Hepatic stellate cell (primary cell): ENCODE measurements around the gene AGPAT2.

Experiments used
- DNase-seq: peaks from one replicate; pipeline ENCODE4 v3.0.0; 2011; ENCODE audit warnings: low spot score

AGPAT2 gene

GRCh38 chr9:136687721-136688223, 515 bp upstream of the AGPAT2 start:
- DNase-seq, result no peak

GRCh38 chr9:136686534-136686793, 793 bp downstream of the AGPAT2 start:
- DNase-seq, result no peak

GRCh38 chr9:136685790-136686533, 1.3 kb downstream of the AGPAT2 start:
- peak; percentile 67 for DNase-seq

GRCh38 chr9:136685216-136685615, 2.0 kb downstream of the AGPAT2 start:
- DNase-seq, result no peak

- DNase-seq, result no peak
Measured at GRCh38 chr9:136684799-136685198, 2.5 kb downstream of the AGPAT2 start.

GRCh38 chr9:136684339-136684738, 2.9 kb downstream of the AGPAT2 start:
- no peak for DNase-seq

- DNase-seq, result no peak
Measured at GRCh38 chr9:136683755-136684154, 3.5 kb downstream of the AGPAT2 start.

GRCh38 chr9:136683173-136683745, 4.0 kb downstream of the AGPAT2 start:
- no peak for DNase-seq

GRCh38 chr9:136682710-136683109, 4.5 kb downstream of the AGPAT2 start:
- DNase-seq, result no peak

GRCh38 chr9:136681945-136682699, 5.1 kb downstream of the AGPAT2 start:
- DNase-seq, result no peak

- DNase-seq, result no peak
Measured at GRCh38 chr9:136681029-136681428, 6.2 kb downstream of the AGPAT2 start.

- no peak for DNase-seq
Measured at GRCh38 chr9:136679431-136679941, 7.8 kb downstream of the AGPAT2 start.

- no peak for DNase-seq
Measured at GRCh38 chr9:136678624-136679023, 8.6 kb downstream of the AGPAT2 start.

GRCh38 chr9:136678034-136678433, 9.2 kb downstream of the AGPAT2 start:
- DNase-seq, result no peak

- DNase-seq, result no peak
Measured at GRCh38 chr9:136676920-136677686, 10.2 kb downstream of the AGPAT2 start.

GRCh38 chr9:136676297-136676794, 10.9 kb downstream of the AGPAT2 start:
- DNase-seq, result no peak

GRCh38 chr9:136675477-136676296, 11.6 kb downstream of the AGPAT2 start:
- DNase-seq, result no peak

- DNase-seq, result no peak
Measured at GRCh38 chr9:136674786-136675349, 12.4 kb downstream of the AGPAT2 start.

GRCh38 chr9:136673975-136674785, 13.1 kb downstream of the AGPAT2 start:
- DNase-seq, result no peak
